CD4-positive, alpha-beta T cell treated with Interleukin-15 for 4 hours (primary cell): ENCODE measurements around the gene OS9.
"Not testable (repeated sequence)": the region's sequence is repeated elsewhere in the genome, so short reads cannot be mapped to it uniquely, and the experiment has no call there.

ENCODE experiments used
- DNase-seq: peaks from one replicate; pipeline ENCODE4 v3.0.0-alpha.2; 2020; ENCODE audit warnings: low spot score

The OS9 gene, protein sequence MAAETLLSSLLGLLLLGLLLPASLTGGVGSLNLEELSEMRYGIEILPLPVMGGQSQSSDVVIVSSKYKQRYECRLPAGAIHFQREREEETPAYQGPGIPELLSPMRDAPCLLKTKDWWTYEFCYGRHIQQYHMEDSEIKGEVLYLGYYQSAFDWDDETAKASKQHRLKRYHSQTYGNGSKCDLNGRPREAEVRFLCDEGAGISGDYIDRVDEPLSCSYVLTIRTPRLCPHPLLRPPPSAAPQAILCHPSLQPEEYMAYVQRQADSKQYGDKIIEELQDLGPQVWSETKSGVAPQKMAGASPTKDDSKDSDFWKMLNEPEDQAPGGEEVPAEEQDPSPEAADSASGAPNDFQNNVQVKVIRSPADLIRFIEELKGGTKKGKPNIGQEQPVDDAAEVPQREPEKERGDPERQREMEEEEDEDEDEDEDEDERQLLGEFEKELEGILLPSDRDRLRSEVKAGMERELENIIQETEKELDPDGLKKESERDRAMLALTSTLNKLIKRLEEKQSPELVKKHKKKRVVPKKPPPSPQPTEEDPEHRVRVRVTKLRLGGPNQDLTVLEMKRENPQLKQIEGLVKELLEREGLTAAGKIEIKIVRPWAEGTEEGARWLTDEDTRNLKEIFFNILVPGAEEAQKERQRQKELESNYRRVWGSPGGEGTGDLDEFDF

DNA sequence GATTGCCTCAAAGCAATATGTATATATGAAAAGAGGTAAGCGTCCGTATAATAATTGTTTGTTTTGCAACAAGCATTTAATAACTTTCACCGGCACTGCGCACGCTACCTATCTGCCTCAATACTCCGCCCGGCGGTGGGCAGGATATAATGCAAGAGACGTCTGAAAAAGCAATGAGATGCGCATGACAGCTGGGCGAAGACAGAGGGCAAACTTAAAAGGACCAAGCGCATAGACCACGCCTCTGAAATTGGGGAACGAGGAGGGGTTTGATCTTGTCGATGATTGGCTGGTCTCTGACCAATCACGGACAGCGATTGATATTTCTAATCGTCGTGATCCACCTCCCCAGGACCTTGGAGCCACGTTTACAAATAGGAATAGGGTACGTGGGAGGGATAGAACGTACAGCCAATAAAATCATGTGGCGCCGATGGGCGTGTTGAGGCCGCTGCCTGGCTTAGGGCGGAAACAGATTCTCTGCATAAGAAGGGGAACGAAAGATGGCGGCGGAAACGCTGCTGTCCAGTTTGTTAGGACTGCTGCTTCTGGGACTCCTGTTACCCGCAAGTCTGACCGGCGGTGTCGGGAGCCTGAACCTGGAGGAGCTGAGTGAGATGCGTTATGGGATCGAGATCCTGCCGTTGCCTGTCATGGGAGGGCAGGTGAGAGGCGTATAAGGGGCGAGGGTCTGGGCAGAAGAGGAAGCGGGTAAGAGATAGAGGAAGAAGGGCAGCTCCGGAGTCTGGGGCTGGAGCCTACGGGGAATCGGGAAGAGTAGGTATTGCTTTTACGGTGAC lies at the start of gene OS9:
Gene OS9 (plus strand): TSS at position 474 of the 800 bp plus-strand sequence. CDS start 30 bp downstream, at position 504.
- peak; percentile 99 for DNase-seq

DNA sequence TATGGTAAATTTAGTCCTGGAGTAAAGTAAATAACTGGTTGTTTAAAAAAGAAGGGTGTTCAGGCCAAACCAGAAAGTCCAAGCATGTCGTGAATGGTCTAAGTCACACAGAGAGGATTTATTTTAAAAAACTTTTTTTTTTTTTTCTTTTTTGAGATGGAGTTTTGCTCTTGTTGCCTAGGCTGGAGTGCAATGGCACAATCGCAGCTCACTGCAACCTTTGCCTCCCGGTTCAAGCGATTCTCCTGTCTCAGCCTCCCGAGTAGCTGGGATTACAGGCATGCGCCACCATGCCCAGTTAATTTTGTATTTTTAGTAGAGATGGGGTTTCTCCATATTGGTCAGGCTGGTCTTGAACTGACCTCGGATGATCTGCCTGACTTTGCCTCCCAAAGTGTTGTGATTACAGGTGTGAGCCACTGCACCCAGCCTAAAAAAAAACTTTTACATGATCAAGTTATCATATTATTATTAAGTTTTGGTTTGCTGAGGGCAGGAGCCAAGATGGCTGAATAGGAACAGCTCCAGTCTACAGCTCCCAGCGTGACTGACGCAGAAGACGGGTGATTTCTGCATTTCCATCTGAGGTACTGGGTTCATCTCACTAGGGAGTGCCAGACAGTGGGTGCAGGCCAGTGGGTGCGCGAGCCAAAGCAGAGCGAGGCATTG lies 47.8 kb upstream of the OS9 start:
- not testable (repeated sequence) for DNase-seq

GRCh38 chr12:57646659-57647049 lies 47.3 kb upstream of the OS9 start:
- not testable (repeated sequence) for DNase-seq

GRCh38 chr12:57654042-57654441 lies 39.9 kb upstream of the OS9 start:
- no peak for DNase-seq

DNA sequence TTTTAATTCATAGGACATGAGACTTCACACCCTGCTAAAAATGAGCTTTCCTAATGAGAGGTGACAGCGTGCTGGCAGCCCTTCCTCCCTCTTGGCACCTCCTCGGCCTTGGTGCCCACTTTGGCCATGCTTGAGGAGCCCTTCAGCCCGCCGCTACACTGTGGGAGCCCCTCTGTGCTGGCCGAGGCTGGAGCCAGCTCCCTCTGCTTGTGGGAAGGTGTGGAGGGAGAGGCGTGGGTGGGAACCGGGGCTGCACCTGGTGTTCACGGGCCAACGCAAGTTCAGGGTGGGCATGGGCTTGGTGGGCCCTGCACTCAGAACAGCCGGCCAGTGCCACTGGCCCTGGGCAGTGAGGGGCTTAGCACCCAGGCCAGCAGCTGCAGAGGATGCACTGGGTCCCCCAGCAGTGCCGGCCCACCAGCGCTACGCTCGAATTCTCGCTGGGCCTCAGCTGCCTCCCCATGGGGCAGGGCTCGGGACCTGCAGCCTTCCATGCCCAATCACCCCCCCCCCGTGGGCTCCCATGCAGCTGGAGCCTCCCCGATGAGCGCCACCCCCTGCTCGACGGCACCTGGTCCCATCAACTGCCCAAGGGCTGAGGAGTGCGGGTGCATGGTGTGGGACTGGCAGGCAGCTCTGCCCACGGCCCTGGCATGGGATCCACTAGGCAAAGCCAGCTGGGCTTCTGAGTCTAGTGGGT lies 38.2 kb upstream of the OS9 start:
- DNase-seq = no peak

DNA sequence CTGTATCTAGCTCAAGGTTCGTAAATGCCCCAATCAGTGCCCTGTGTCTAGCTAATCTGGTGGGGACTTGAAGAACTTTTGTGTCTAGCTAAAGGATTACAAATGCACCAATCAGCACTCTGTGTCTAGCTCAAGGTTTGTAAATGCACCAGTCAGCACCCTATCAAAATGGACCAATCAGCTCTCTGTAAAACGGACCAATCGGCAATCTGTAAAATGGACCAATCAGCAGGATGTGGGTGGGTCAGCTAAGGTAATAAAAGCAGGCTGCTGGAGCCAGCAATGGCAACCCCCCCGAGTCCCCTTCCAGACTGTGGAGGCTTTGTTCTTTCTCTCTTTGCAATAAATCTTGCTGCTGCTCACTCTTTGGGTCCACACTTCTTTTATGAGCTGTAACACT lies 37.5 kb upstream of the OS9 start:
- not testable (repeated sequence) for DNase-seq

GRCh38 chr12:57657744-57658143 lies 36.2 kb upstream of the OS9 start:
- DNase-seq = no peak

- no peak for DNase-seq
Measured at GRCh38 chr12:57658890-57659289, 35.0 kb upstream of the OS9 start.

- no peak for DNase-seq
Measured at GRCh38 chr12:57661376-57661775, 32.6 kb upstream of the OS9 start.

DNA sequence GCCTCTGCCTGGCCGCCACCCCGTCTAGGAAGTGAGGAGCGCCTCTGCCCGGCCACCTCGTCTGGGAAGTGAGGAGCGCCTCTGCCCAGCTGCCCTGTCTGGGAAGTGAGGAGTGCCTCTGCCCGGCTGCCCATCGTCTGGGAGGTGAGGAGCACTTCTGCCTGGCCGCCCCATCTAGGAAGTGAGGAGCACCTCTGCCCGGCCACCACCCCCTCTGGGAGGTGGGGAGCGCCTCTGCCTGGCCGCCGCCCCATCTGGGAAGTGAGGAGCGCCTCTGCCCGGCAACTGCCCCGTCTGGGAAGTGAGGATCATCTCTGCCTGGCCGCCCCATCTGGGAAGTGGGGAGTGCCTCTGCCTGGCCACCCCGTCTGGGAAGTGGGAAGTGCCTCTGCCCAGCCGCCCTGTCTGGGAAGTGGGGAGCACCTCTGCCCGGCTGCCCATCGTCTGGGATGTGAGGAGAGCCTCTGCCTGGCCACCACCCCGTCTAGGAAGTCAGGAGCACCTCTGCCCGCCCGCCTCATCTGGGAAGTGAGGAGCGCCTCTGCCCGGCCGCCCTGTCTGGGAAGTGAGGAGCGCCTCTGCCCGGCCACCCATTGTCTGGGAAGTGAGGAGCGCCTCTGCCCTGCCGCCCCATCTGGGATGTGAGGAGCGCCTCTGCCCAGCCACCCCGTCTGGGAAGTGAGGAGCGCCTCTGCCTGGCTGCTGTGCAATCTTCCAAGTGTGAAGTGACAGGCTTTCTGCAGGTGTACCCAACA lies 28.7 kb upstream of the OS9 start:
- DNase-seq = not testable (repeated sequence)

DNA sequence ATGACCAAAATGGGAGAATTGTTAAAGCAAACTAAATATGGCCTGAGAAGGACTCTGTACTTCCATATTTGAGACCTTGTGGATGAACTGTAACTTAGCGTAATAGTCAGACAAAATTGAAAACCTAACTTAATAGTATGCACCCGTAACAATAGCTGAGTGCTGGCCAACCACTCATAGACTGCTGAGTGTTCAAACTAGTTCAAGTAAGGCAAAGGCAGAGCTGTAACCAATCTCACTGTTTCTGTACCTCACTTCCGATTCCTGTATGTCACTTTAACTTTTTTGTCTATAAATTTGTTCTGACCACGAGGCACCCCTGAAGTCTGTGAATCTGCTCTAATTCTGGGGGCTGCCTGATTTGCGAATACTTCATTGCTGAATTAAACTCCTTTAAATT lies 27.0 kb upstream of the OS9 start:
- DNase-seq = no peak

DNA sequence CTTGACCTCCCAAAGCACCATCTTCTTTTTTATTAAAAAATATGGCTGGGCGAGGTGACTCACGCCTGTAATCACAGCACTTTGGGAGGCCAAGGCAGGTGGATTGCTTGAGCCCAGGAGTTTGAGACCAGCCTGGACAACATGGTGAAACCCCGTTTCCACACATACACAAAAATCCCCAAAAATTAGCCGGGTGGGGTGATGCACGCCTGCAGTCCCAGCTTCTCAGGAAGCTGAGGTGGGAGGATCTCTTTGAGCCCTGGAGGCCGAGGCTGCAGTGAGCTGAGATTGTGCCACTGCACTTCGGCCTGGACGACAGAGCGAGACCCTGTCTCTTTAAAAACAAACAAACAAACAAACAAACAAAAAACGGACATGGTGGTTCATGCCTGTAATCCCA lies 24.2 kb upstream of the OS9 start:
- not testable (repeated sequence) for DNase-seq

- not testable (repeated sequence) for DNase-seq
Measured at GRCh38 chr12:57671811-57672210, 22.1 kb upstream of the OS9 start.

GRCh38 chr12:57672801-57673200 lies 21.1 kb upstream of the OS9 start:
- DNase-seq = no peak

- no peak for DNase-seq
Measured at GRCh38 chr12:57674691-57675090, 19.2 kb upstream of the OS9 start.

GRCh38 chr12:57677947-57678346 lies 16.0 kb upstream of the OS9 start:
- DNase-seq = not testable (repeated sequence)

DNA sequence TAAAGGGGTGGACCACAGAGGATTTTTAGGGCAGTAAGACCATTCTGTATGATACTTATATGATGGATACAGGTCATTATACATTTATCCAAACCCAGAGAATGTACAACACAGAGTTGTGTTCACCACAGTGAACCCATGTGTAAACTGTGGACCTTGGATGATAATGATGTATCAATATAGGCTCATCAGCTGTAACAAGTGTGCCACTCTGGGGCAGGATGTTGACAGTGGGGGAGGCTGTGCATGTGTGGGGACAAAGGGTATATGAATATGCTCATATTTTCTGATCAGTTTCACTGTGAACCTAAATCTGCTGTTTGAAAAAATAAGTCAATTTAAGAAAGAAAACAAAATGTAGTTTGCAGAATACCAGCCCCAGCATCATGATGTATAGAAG lies 14.2 kb upstream of the OS9 start:
- DNase-seq = no peak

DNA sequence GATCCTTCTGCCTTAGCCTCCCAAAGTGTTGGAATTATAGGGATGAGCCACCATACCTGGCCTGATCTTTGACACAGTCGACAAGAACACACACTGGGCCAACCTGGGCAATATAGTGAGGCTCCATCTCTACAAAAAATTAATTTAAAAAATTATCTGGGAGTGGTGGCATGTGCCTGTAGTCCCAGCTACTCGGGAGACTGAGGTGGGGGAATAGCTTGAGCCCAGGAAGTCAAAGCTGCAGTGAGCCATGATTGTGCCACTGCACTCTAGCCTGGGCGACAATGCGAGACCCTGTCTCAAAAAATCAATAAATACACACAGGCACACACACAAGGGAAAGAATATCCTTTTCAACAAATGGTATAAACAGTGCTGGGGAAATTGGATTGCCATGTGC lies 6.1 kb upstream of the OS9 start:
- no peak for DNase-seq

DNA sequence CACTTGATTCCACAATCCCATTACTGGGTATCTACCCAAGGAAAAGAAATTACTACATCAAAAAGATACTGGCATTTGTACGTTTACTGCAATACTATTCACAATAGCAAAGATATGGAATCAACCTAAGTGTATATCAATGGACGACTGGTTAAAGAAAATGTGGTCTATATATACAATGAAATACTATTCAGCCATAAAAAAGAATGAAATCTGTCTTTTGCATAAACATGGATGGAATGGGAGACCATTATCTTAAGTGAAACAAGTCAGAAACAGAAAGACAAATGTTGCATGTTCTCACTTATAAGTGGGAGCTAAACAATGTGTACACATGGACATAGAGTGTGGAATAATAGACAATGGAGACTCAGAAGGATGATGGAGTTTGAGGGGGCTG lies 5.0 kb upstream of the OS9 start:
- DNase-seq = no peak

GRCh38 chr12:57692500-57692899 lies 1.4 kb upstream of the OS9 start:
- DNase-seq = no peak

DNA sequence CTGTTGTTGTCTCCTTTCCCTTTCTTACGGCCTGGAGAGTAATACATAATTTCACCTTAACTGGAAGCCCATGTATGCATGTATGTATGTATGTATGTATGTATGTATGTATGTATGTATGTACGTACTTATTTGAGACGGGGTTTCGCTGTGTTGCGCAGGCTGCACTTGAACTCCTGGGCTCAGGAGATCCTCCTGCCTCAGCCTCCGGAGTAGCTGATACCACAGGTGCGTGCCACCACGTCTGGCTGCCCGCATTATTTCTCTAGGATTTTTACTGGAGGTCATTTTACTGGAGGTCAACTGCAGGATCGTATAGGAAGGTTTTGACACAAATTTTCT lies 644 bp upstream of the OS9 start:
- no peak for DNase-seq
